Measurements from ENCODE around the gene CPO.
A peak's percentile ranks its signal among the peaks of the same experiment; 100 is the strongest.

The CPO gene

GRCh38 chr2:206978746-206979145, 39.4 kb downstream of the CPO start:
- DNase-seq = no peak

GRCh38 chr2:206979365-206979764, 40.0 kb downstream of the CPO start:
- DNase-seq = no peak

GRCh38 chr2:206979922-206980321, 40.6 kb downstream of the CPO start:
- no peak for DNase-seq

GRCh38 chr2:206980413-206980812, 41.1 kb downstream of the CPO start:
- no peak for DNase-seq

- no peak for DNase-seq
These were observed 41.9 kb downstream of the CPO start for GRCh38 chr2:206981086-206981674.

DNA sequence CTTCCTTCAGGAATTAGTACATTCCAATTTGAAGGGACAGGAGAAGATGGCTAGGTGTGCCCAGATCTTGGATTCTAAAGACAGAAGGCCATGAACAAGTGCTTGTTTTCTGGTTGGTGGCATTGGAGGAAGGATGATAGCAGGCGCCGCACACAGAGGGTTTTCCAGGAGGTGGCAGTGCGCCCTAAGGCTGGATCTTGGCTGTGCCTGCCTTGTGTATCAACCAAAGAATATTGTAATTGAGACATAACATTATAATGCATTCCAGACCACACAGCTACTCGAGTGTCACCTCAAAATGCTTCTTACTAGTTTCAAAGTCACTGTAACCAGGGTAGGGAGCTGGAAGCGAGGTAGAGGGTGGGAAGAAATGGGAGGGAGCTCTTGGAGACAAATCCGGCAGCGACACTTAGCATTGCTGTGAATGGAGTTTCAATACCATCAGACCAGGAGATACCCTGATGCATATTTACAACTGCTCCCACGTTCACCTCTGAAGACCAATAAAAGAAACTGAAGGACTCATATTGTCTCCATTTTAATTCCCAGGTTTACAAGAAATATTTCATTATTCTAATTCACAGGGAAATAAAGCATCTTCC, 42.5 kb downstream of the CPO start:
- DNase-seq = peak; percentile 41

GRCh38 chr2:206982360-206982955, 43.1 kb downstream of the CPO start:
- no peak for DNase-seq

GRCh38 chr2:206983161-206983859, 44.0 kb downstream of the CPO start:
- DNase-seq = no peak

GRCh38 chr2:206984206-206984605, 44.9 kb downstream of the CPO start:
- DNase-seq = no peak

GRCh38 chr2:206986943-206987342, 47.6 kb downstream of the CPO start:
- DNase-seq = no peak

DNA sequence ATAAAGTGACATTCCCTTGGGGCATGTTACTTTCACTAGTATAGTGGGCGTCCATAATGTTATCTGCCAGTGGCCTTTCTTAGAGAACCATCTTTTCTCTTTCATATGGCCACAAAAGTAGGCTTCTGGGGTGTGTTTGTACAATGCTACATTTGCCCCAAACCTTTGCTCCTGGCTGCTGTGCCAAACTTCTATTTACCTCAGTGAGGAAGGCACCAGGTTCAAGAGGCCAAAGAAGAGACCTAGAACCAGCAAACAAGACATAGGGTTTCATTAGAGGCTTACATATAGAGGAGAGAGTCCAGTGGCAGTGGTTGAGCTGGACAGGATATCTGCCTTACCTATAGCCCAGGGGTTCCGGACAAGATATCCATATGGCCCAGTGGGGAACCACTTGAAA, 48.5 kb downstream of the CPO start:
- no peak for DNase-seq

DNA sequence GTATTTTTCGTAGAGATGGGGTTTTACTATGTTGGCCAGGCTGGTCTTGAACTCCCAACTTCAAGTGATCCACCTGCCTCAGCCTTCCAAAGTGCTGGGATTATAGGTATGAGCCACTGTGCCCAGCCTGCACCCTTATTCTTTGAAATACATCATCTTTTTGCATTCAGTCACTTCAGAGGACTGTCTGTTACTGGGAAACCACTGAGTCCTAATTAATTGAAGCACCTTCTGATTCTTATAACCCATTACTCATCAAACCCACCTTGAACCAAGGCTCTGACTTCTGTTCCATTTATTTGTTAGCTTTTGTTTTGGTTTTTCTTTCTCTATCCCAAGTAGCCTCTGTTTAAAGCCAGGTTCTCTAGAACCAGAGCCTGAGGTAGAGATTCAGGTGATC, 49.6 kb downstream of the CPO start:
- no peak for DNase-seq

DNA sequence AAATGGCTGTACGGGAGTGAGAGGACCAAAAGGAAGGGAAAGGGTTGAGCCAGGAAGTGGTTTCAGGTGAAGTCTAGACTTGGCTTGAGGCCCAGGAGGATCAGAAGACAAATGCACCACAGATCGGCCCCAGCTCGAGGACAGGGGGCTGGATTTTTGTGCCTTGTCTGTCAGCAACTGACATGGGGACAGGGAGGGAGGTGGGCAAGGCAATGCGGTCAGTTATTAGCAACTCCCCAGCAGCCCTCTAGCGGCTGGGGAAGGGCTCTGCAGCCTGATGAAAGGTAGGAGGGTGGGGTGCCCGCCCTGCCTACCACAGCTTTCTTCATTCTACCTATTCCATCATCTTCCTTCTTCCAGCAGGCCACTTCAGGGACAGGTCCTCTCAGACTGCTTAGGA, 50.0 kb downstream of the CPO start:
- DNase-seq = no peak

DNA sequence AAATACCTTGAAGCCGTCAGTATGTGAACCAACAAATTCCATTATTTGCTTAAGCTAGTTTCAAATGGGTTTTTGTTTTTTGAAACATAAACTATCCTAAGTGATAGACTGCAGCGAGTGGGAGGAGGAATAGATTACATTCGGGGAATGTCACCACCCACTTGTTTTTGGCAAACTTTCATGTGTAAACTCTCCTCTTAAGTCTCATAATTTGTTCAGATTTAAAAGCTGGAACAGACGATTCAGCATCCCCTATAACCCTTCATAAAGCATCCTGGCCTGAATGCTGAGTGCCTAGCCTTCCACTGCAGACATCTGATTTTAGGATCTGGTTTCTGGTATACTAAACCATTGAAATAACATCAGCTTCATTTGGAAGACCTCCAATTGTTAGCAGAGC, 51.0 kb downstream of the CPO start:
- DNase-seq = no peak

GRCh38 chr2:206991070-206991469, 51.8 kb downstream of the CPO start:
- no peak for DNase-seq

DNA sequence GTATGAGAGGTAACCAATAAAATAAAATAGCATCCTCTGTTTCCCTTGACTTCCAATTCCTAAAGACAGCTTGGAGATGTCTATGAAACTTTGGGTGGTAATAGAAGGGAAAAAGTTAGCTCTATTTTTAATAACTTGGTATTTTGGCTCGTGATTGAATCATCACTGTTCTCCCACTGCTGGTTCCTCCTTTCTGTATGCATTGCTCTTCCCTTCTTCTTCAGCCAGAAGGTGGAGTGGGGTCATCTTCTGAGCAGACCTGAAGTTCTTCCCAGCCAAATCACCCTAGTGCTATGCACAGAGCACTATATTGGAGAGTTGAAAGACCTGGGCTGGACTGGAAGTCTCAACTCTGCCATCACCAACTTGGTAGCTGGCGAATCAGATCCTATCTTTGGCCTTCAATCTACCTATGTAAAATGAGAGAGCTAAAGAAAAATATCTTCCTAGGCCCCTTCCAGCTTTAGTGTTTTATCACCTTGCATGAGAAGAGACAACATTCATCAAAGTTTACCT, 54.1 kb downstream of the CPO start:
- DNase-seq = no peak

- no peak for DNase-seq
These were observed 54.6 kb downstream of the CPO start for GRCh38 chr2:206993964-206994363.

DNA sequence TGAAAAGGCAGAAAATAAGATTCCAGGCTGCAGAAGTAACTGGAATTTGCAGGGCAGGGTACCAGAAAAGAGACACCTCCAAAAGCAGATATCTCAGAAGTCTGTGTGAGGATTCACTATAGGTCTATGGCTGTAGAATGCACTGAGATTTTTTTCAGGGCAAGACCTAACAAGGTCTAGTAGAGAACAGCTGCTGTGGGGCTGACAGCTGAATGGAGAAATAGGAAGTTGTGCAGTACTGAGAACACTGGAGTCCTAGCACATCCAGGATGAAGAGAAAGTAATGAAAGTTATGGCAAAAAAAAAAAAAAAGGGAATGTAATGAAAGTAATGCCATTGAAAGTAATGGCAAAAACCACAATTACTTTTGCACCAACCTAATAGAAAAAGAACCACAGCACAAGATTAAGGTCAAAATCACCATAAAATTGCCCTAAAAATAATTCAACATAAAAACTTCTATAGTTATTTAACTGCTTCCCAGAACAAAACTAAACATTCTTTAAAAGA, 57.3 kb downstream of the CPO start:
- no peak for DNase-seq

- DNase-seq = no peak
These were observed 69.0 kb downstream of the CPO start for GRCh38 chr2:207008105-207008990.

- DNase-seq = no peak
These were observed 73.1 kb downstream of the CPO start for GRCh38 chr2:207012461-207012860.

GRCh38 chr2:207014424-207014823, 75.1 kb downstream of the CPO start:
- no peak for DNase-seq

GRCh38 chr2:207015901-207016300, 76.6 kb downstream of the CPO start:
- DNase-seq = no peak
